GM21529 (cell line): ENCODE results near the gene DISC1.

Source experiments
- ATAC-seq: cut with Tn5 transposase; IDR thresholded peaks from one replicate; pipeline ENCODE4 v1.9.1; 2021; ENCODE audit not compliant: unreplicated experiment

DISC1 gene

DNA sequence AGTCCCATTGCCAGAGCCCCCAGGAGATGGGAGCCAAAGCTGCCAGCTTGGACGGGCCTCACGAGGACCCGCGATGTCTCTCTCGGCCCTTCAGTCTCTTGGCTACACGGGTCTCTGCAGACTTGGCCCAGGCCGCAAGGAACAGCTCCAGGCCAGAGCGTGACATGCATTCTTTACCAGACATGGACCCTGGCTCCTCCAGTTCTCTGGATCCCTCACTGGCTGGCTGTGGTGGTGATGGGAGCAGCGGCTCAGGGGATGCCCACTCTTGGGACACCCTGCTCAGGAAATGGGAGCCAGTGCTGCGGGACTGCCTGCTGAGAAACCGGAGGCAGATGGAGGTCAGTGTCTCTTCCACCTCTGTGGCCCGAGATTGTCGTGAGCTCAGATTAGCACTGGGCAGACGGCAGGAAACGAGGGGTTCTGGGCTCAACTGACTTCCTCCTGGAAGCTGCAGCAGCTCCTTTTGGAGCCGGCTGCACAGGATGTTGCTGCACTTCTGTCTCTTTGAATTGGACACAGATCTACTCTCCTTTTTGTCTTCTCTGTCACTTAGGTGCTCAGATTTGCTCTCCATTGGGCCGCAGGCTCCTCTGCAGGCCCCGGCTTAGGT, 68.0 kb downstream of the DISC1 start:
- no peak for ATAC-seq

DNA sequence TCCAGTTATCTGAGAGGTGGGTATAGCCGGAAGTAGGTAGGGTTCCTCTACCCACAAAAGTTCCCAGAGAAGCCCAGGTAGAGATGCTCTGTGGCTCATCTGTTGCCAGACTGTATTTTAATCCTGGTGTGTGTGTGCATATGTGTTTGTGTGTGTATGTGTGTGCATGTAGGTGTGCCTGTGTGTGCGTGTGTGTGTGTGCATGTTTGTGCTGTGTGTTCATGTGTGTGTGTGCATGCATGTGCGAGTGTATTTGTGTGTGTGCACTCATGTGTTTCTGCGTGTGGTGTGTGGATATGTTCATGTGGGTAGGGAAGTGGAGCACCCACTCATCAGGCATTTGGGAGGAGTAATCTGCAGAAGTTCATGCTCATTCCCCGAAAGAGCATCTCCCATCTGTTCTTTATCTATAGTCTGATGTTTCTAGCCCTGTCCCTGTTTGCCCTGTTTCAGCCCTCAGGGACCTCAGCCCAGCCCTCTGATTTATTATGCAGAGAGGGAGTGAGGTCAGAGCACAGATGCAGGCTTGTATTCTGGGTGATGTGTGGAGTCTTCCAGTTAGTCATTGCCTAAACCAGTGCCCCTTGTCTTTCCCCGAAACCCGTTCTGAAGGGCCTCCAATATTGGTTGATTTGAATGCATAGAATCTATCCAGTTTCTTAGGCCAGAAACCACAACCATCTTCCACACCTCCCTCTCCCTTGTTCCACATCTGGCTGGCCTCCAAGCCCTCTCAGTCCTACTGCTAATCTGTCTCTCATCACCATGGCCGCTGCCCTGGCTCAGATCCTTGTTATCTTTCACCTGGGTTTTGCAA, 69.1 kb downstream of the DISC1 start:
- no peak for ATAC-seq

DNA sequence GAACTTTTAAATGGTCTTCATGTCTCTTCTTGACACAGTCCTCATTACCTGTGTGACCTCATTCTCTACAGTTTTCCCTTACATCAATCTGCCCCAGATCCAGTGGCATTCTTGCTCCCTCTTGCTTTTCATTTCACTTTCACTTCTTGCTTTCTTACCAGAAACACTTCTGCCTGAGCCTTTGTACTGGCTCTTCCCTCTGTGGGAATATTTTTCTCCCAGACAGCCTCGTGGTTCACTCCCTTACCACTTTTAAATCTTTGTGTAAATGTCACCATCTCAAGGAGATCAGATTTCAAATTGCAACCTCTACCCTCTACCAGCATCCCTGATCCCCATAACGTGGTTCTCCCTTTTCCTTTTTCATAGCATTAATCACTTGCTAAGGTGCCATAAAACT, 73.2 kb downstream of the DISC1 start:
- no peak for ATAC-seq

DNA sequence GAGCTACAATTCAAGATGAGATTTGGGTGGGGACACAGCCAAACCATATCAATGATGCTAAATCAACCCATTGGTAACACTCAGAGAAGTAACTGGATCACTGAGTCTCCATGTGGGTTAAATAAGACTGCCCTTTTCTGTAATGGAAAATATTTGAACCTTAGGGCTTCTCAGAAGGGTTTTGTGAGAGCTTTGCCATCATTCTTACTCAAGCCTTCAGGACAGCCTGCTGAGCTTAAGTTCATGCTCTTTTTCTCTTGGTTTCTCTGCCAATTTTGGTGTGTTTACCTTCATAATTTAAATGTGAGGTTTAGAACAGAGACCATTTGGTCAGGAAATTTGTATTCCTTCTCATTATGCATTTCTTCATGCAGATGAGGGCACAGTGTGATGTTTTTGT, 74.7 kb downstream of the DISC1 start:
- ATAC-seq = no peak

DNA sequence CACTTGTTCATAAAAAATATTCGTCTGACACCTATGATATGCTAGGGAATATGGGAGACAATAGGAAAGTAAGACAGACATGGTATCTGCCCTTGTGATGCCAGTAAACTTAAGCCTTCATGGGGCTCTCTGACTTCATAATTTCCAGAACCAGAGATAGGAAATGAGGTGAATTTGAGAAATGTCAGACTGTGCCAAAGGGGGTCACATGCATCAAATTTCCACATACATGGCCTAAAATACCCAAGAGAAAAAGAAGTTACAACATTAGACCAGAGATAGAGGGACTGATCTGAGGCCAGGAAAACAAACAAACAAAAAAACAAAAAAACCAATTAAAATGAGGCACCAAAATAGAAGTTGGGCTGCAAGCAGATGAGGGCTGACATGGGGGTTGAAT, 75.7 kb downstream of the DISC1 start:
- no peak for ATAC-seq

DNA sequence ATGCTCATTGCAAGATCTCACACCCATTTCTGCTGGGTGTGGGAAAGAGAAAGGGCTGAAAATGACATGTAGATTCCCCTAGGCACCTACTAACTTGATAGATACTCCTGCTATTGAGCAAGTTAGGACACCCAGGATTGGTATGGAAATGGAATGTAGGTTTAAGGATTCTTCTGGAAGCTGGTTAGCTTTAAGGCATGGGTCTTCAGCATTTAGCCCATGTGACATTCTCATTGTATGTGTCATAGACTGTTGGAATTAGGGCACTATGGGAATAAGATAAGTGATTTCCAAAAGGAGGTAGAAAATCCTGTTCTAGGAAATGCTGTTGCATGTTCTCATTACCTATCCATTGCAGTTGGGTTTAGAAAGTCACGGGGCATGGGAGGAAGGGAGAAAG, 76.2 kb downstream of the DISC1 start:
- no peak for ATAC-seq

DNA sequence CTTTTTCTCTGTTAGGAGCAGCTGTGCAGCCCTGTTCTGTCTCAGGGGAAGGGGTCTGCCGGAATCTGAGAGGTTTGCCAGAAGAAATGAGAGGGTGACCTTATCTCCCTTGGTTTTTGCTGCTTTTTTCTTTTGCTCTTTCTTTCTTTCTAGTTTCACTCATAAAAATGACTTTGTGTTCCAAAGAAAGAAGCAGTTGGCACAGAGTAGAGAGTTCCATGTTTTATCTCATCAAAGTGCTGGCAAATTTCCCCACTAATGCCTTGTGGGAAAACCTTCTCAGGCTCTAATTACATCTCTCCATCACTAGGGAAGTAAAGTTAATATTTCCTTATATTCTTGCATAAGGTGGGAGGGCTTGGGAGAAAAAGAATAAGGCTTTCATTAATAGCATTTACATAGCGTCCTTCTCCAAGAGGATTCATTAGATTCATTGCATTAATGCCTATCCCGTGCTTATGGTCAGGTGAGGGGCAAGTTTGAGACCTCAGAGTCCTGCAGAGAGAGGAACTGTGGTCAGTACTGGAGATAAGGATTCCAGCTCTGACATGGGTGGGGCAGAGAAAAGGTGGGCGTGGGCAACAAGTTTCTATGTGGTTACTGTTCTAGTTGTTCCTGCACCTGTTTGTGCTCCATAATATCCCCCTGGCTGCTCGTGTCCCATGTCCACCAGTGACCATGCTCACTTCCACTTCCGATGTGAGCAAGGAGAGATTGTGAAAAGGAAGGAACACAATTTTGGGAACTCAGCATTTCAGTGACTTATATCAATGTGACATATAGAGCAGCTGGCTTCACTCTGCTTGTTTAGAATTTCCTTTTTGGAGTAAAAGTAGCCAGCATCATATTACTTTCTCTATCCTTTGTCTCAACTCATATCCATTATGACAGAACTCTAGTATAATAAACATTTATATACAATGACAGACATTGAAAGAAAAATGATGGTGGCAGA, 79.5 kb downstream of the DISC1 start:
- no peak for ATAC-seq

DNA sequence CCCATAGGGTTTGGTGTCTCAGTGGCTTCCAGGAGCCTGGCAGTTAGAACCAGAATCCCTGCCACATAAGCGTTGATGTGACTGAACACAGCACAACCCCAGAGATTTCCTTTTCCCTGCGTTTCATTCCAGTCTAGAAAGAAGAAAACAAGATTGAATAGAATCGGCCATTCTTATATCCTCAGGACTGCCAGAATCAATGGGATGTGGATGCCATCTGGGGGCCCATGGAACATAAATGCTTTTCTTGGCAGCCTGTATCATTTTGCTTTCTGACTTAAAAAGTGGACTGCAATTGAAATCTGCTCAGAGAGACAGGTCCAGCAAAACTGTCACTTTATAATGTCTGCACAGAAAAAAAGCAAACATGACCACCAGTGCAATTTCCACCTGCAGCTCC, 80.3 kb downstream of the DISC1 start:
- no peak for ATAC-seq

DNA sequence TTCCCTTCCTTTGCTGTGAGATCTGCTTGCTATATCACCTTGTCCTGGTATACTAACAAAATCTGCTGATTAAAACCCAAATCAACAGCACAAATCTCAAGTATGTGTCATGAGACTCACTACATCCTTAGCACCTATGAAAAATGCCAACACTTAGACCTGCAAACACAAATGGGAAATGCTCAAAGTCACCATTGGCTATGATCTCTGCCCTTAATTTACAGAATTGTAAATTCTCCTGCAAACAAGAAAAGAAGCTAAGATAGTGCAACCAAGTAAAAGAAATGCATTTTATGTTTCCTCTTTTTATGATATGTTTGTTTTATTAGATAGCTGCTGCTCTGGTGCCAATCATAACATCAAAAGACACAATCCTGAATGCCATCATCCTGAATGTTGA, 80.8 kb downstream of the DISC1 start:
- no peak for ATAC-seq

DNA sequence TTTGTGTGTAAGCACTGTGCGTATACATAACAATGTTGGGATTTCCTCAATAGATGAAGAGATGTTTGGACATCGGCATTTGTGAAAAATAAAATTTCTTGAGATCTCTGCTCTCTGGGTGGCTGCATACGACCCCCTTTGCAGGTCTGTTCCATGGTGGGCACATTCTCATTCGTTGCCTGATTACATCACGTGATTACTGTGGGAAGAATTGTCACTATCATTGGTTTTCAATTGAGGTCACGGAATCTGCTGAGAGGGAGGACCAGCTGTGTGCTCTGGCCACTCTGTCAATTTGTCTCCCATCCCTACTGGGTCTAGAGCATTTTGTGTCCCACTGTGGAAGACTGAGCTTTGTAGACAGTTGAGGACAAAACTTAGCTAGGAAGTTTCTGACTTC, 81.8 kb downstream of the DISC1 start:
- ATAC-seq = no peak

DNA sequence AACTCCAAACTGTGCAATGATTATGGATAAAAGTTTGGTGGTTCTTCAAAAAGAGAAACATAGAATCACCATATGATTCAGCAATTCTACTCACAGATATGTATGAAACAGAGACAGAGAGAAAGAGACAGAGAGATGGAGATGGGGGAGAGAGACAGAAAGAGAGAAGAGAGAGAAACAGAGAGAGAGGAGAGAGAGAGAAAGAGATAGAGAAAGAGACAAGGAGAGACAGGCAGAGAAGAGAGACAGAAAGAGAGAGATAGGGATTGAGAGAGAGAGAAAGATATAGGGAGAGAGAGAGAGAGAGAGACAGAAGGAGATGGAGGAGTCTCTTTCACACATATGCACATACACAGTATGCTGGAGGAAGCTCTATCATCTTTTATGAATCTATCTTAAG, 87.8 kb downstream of the DISC1 start:
- ATAC-seq = no peak

DNA sequence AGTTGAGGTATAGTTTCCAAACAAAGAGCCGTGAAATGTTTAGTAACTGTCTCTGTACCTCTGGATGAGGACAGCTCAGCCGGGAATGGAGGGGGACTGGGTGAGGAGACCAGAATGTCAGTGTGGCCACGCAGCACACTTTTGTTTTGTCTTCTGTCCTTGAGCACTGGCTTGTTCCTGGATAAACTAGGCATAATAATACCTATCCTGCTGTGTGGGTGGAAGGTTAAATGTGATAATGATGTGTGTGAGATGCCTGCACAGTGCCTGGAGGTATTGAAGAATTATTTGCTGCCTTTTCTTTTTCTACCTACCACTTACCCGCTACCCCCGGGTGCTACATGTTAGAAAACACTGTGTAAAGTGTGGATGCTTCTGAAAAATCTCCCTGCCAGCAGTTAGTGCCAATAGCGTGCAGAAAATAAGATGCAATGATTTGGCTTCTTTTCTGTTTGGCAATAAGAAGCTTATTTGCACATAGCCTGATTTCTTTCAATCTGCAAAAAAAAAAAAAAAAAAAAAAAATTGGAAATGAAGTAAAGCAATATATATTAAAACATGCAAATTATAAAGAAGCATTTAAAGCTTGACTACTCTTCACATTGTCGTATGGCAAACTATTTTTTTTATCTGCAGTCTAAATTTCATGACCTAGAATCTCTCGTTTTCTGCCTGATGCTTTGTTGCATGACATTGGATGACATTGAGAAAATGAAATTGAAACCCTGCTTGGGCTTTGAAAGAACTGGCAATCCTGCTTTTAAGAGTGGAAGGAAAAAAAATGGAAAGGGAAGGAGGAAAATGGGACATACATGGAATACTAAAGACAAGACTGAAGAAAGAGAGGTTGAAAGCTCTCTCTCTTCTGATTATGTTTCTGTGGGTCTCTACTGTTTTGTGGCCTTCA, 89.5 kb downstream of the DISC1 start:
- no peak for ATAC-seq

DNA sequence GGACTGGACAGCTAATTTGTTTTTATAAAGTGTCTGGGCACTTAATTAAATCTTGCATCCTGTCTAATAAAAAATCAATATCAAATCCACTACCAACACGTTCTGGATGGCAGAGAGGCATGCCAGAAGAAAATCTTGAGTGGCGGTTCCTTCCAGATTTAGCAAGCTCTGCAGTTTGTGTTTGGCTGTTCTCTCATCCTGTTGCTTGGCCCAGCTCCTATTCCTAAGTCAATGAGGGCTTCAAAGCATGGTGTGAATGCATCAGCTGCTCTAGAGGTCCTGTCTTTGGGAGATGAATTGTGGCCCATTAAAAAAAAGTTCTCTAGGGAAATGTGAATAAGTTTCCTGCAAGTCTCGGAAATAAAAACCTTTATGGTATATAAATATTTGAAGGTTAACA, 90.3 kb downstream of the DISC1 start:
- ATAC-seq = no peak

DNA sequence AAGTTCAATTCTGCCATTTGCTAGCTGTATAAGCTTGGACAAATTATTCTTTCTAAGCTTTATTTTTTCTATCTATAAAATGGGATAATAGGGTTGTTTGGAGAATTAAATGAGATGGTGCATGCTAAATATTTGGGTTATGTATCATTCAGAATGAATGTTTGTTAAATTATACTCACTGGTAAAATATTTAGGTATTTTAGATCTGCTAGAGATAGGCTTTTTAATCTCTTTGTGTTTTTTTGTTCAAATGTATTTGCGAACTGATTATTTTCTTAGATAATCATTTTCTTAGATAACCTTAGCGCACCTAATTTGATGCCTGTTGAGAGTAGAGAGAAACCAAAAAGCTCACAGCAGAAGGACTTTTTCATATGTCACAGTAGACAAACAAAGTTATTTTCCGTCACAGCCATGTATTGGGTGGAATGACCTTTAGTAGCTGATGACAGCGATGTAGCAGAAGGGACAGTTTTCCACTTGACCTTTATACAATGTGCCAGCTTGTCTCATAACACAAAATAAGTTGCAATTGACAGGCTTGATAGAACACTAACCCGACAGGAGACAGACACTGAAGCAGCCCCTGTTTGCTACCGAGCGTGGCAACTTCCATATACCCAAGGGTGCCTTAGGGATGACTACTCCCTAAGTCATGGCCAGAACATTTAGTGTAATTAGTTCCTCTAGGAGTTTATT, 93.0 kb downstream of the DISC1 start:
- ATAC-seq = no peak

DNA sequence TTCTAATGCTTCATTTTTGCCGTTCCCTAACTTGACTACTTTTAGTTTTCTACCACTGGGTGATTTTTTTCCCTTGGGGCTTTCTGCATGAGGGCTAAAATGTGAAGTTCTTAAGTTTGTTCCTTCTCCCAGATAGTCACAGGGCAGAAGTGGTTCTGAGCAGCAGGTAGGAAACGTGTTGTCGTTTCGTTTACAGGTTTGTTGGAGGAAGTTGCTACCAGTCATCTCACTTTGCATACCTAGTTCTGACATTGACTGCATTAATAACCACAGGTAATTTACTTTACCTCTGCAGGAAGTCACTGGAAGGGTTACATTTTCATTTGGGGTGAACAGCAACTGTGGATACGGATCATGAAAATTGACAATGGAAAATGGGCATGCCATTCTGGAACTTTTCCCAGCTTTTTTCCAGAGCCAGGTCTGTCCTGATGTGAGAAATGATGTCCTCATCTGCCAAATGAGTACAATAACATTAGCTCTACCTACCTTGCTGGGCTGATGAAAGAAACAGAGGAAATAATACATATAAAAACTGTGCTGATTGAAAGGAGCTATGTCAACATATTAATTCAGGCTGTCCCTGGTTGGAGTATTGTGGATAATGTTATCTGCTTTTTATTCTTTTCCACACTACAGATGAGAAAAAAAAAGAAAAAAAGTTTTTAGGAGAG, 94.2 kb downstream of the DISC1 start:
- ATAC-seq = no peak

DNA sequence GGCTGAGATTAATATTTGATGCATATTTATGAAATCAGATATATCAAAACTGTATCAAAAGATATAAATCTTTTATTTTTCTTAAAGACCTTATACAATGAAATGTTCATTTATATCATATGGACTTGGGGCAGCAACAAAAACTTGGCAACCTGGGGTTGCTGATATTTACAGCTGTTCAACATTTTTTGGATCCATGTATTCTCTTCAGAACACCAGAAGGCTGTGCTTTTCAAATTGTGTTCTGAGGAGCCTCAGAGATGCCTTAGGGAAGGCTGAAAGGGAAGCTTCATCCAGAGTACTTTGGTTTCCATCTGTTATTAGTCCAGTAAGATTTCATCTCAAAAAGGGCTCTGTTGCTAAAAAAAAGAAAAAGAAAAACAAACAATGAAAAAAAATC, 94.8 kb downstream of the DISC1 start:
- no peak for ATAC-seq

DNA sequence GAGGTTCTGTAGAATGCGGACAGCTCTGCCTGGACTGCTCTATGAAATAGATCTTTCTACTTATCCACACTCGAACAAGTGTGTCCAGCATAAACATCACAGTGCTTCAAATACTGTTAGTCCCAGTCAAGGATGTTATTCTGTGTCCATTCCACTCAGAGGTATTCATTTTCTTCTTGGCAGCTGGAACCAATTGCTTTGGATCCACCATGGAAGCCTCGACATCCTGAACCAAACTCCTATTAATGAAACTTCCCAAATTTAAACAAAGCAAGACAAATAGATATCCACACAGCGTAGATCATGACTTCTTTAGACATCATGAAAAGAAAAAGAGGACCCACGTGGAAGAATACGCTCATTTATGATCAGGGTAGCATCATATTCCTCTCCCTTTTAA, 95.8 kb downstream of the DISC1 start:
- ATAC-seq = no peak

DNA sequence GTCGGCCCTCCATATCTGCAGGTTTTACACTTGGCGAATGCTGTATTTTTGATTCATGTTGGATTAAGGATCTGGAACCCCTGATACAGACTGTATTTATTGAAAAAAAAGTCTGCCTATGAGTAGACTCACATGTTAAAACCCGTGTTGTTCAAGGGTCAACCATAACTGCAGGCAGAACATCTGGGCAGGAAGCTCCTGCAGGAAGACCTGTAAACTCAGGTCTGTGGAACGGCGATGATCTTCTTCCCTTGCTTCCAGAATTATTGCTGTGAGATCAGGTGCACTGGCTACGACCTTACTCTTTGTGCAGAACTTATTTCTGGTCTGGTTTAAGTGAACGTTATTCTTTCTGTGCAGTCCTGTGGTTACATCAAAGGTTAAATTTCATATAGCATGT, 96.6 kb downstream of the DISC1 start:
- no peak for ATAC-seq

DNA sequence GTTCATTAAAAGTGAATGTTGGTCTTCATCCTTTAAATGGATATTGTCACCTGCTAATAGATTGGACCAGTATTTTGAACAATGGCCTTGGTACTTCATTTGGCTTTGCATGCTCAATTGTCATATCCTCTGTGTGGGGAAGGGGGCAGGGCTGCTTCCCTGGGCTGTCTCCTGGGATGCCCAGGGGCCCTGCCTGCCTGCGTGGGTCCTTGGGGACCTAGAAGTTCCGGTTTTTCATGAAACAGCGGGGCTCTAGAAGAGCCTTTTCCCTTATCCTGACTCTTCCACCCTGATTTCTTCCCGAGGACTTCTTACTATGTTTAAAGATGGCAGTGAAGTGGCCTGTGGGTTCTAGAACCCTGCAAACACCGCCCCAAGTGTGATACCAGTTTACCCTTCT, 97.5 kb downstream of the DISC1 start:
- ATAC-seq = no peak
